Activated CD4-positive, alpha-beta T cell treated with anti-CD3 and anti-CD28 coated beads, Interleukin-2, amount 50 U/mL, for 1 hour (primary cell): ENCODE data around the gene HINT2.

Experiments
- DNase-seq: peaks from one replicate; pipeline ENCODE4 v3.0.0-alpha.2; 2020

Gene HINT2

DNA sequence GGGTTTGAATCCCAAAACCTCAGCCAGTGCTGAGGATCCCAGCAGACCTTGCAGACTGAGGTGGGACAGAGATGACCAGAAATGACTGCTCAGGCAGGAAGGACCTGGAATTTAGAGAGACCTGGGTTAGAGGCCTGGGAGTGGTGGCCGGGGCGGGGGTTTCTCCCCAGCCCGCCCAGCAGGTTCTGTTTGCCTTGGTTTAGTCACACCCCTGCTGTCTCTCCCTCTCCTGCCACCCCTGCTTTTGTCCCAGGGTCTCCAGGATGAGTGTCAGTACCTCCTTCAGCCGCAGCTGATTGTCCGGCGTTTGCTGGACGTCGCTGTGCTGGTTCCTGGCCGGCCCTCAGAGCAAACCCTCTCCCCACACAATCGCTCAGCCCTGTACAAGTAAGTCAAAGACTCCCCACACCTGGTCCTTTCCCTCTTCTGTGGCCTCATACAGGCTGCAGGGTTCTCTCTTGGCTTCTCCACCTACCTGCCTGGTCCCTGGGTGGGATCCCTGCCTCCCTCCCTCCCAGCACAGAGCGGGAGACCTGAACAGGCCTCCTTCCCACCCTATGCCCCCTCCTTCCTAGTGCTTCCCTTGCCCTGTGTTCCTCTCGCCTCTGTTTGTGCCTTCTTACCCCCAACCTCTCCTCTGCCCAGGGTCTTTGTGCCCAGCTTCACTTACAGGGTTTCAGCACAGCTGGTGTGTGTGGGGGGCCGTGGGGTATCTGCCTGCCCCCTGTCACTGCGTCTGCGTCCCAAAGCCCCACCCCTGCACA is 26.2 kb upstream of the HINT2 start:
- DNase-seq: no peak

DNA sequence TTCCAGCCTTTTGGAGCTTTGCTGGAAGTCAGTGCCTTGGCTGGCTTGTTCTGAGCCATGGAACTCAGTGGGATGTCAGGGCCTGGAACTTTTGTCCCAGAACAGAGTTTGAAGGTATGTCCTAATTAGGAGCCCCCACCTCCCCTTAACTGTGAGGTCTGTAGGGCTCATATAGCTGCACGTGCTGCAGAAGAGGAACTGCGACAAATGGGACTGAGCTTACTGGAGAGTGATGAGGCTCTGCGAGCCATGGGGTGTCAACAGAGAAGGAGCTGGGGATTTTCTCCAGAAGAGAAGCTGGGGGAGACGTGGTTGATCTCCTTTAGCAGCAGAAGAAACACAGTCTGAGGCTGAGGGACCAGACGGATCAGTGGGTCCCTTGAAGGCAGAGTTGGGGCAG is 25.1 kb upstream of the HINT2 start:
- no peak for DNase-seq

- no peak for DNase-seq
Observed at GRCh38 chr9:35836595-35836994, 21.8 kb upstream of the HINT2 start.

GRCh38 chr9:35835766-35836165 is 20.9 kb upstream of the HINT2 start:
- DNase-seq: no peak

DNA sequence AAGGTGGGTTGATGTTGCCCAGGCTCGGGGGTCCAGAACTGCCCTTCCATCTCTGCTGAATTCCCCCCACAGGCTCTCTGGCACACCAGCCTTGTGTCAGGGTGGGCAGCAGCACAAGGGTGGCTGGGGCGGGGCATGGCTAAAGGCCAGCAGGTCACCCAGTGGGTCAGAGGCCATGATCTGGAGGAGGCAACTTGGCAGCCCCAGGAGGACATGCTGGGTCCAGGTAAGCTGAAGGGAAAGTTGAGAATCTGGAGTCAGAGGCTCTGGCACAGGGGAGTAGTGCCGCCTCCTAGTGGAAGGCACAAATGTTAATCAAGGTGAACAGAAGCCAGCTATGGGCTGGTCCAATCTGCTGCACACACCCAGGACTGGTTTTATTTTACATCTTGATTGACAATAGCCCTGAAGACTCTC is 20.4 kb upstream of the HINT2 start:
- no peak for DNase-seq

DNA sequence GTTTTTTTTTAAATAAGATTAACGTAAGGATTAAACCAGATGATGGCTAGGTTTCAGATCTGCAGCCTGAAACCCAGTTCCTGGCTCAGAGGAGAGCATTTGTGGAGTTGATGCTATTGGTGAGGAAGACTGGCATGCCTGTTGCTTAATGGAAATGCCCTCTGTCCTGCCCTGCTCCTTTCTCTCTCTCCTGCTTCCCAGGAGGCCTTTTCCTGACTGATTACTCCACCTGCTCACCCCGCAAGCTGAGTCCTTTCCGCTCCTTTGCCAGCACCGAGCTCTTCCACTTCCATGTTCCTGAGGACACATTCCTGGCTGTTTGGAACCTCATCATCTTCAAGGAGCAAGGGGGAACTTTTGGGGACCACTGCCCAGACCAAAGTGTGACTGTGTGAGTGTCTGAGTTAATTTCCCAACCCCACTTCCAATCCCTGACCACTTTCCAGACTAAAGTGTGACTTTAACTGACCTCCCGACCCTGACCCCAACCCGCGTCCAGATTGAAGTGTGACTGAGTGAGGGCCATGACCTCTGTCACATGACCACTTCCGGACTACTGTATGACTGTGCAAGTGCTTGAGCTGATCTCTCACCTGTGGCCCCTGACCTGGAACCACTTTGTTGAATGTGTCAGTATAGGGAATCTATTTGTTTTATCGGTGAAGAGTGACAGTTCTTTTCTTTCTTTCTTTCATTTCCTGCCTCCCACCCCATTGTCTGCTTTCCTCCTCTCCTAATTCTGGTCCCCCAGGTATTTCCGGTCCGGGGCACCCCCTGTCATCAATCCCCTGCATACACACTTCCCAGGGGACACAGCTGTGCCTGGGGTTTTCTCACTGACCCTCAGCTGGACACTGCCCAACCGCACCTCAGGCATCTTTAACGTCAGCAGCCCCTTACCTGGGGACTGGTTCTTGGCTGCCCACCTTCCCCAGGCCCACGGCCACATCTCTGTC is 19.7 kb upstream of the HINT2 start:
- DNase-seq: no peak

GRCh38 chr9:35832814-35833213 is 18.0 kb upstream of the HINT2 start:
- no peak for DNase-seq

- DNase-seq: no peak
Observed at GRCh38 chr9:35831040-35831439, 16.2 kb upstream of the HINT2 start.

DNA sequence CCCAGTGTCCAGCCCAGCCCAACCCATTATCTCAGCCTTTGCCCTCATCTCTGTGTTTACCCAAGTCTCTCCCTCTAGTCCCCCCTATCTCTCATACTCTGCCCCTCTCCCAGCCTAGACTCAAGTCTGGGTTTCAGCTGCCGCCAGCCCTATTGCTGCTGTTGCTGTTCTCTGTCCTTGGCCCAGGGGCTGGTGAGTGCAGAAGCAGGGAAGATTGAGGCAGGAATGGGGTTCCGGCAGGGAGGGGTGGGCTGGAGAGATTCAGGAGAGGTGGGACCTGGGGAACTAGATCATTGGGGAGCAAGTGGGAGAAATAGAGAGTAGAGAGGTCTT is 14.9 kb upstream of the HINT2 start:
- DNase-seq: no peak

GRCh38 chr9:35829084-35829763 is 14.4 kb upstream of the HINT2 start, which contains the start of gene TMEM8B:
Gene TMEM8B (plus strand): TSS chr9:35829228. CDS start chr9:35829448, 220 bp downstream.
- DNase-seq: peak; percentile 96

GRCh38 chr9:35828716-35829083 is 13.9 kb upstream of the HINT2 start, which contains the start of gene FAM221B:
Gene FAM221B (minus strand): TSS chr9:35828732. CDS start chr9:35826161, 2,571 bp downstream.
- peak; percentile 15 for DNase-seq

GRCh38 chr9:35827486-35827885 is 12.6 kb upstream of the HINT2 start:
- DNase-seq: no peak

DNA sequence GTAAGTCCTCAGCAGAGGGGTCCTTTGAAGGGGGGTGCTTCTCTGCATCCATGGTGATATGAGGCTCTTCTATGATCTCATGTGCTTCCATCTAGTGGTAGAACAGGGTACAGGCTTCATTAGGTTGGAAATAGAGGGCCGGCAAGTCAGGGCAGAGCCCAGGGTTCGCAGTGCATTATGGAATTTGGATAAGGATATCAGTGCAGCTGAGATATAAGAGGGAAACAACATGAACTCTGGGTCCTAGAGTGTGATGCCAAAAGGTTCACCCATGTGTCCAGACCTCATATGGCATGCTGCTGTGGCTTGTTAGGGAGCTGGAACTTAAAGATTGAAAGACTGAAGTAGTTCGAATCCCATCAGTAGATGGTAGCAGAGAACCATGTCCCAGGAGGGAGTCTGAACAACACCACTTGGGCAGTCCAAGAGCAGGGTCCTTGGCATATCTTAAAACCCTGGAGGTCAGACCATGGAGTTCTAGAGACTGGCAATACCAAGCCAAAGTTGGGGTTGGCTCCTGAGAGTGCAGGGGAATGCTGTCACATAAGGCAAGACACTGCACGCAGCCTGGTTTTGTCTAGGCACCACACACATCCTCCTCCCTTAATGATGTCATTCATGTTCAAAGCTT is 11.3 kb upstream of the HINT2 start:
- no peak for DNase-seq

DNA sequence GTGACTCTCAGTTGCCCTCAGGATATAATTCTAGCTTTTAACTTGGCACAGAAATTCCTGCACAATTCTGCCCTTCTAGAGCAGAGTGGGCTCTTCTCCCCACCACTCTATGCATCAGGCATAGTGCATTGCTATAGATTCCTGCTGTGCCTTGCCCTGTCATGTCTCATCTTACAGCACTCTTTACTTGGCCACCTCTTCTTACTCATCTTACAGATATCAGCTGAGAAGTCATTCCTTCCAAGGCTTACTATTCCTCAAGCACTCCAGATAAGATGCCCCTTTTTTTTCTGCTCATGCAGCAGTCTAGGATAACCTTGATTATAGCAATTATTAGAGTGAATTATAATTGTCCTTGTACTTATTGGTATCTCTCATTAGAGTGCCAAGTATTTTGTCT is 8.1 kb upstream of the HINT2 start:
- no peak for DNase-seq

GRCh38 chr9:35820076-35820475 is 5.2 kb upstream of the HINT2 start:
- DNase-seq: no peak

GRCh38 chr9:35818341-35818740 is 3.5 kb upstream of the HINT2 start:
- no peak for DNase-seq

DNA sequence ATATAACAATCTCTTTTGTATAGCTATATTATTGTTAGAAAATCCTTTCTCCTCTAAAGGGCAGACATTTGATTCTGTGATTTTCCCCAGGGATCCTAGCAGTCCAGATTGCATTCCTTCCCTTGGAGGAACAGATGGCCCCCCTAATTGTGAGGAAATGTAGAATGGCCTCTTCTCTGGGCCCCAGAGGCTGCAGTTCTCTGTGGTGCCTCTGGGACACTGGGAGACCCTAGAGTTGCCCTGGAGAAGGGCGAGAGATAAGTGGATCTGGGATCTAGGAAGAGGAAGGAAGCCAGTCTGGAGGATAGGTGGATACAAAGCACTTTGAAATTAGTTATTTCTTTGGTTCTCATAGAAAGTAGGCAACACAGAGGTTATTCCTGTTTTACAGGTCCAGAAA is 1.9 kb upstream of the HINT2 start:
- DNase-seq: no peak

GRCh38 chr9:35814106-35814840 is 569 bp downstream of the HINT2 start:
- no peak for DNase-seq

DNA sequence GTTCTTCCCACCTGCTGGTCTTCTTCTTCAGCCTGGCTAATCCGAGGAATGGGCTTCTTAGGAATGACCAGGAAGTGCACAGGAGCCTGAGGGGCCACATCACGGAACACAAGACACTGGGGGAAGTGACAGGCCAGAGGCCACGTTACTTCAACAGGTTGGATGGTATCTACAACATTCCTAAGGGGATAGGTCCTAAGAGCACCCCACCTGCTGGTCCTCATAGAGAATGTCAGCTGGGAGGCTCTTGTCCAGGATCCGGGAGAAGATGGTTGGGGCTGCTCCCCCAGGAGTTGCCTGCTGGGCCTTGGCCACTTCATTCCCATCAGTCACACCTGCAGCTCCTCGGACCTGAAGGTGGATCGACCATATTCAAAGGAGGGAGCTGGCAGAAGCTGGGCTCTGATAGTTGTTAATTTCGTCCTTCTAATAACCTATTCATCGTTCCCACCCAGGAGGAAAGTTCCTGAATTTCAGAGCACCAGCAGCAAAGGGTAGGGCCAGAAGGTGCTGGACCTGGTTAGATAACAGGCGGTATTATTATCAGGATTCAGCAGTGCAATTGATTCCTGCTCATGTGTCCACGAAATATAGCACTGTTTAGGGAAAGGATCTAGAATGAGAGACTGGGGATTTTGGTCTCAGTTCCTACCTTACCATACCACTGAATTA is 1.3 kb downstream of the HINT2 start:
- DNase-seq: no peak

DNA sequence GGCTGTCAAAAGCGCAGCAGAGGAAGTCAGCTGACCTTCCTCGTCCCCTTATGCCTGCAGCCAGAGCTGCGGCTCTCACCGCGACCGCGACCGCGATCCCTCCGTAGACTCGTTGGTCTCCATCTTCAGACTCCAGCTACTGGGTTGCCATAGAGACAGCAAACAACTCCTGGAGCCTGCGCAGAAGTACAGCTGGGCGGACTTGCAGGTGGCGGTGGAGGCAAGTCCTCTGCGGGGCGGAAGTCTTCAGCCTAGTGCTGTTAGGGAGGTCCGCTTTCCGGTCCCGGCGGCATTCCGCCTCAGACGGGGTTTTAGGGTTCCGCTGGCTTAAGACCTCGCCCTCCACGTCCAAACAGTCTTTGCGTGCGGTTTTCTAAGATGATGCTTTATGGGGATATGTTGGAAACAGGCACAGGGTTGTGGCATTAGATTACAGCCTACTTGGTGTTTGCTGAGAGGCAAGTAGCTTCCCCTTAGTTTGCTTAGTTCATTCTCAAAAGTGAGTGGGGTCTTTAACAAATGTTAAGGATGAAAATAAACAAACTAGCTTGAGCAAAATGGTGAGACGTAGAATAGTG is 2.7 kb downstream of the HINT2 start, which contains the start of gene SPAG8:
SPAG8 (minus strand) TSS at position 238 of the 578 bp plus-strand sequence; CDS start at position 123, 115 bp downstream.
- DNase-seq: peak; percentile 92
